Thyroid gland (tissue), 4 donors: ENCODE measurements around the gene FAM228B.

Experiments used
- CTCF ChIP-seq, 6 experiments: fragments of 200-600 bp in 3 of 6; fragments of 450-650 bp in 3 of 6; sonication (generic) in 3 of 6; IDR thresholded peaks; one replicate each; pipeline ENCODE4 v1.5.1; 2016 to 2019; ENCODE audit warnings: antibody characterized with exemption in 6 of 6, mild to moderate bottlenecking in 2 of 6, inconsistent platforms in 1 of 6, moderate library complexity in 1 of 6
- POLR2A ChIP-seq, 2 donors: fragments of 450-650 bp; IDR thresholded peaks; one replicate each; pipeline ENCODE4 v1.6.1; 2017; ENCODE audit warnings: antibody characterized with exemption in 2 of 2, mild to moderate bottlenecking in 2 of 2, moderate library complexity in 1 of 2

GRCh38 chr2:24102677-24103076, 20.6 kb upstream of the FAM228B start:
- TF ChIP-seq CTCF (IDR thresholded peaks at IDR 0.05) (no peak), POLR2A (IDR thresholded peaks at IDR 0.05) (no peak)
